Inflammatory macrophage (primary cell): Measurements from ENCODE around the gene MAP2K3.

Experiments
- DNase-seq, 2 donors: peaks; one replicate each; pipeline ENCODE4 v3.0.0-alpha.2; 2020 to 2022

The MAP2K3 gene

GRCh38 chr17:21352221-21352980 is 67.9 kb downstream of the MAP2K3 start:
- DNase-seq = no peak

DNA sequence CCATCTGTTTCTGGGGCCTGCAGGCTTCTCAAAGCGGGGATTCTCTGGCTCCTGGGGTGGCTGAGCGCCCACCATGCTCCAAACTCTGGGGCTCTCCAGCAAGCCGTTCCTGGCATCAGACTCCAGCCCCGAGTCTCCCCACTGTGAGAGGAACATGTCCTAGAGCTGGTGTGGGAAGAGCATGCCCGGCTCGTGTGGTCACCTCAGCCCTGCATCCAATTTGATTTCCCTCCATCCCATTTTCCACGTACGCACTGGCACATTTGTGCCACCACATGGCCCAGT is 68.4 kb downstream of the MAP2K3 start:
- no peak for DNase-seq

- peak; percentile 9 to 48 for DNase-seq
Measured at GRCh38 chr17:21353326-21354010, 69.0 kb downstream of the MAP2K3 start.

DNA sequence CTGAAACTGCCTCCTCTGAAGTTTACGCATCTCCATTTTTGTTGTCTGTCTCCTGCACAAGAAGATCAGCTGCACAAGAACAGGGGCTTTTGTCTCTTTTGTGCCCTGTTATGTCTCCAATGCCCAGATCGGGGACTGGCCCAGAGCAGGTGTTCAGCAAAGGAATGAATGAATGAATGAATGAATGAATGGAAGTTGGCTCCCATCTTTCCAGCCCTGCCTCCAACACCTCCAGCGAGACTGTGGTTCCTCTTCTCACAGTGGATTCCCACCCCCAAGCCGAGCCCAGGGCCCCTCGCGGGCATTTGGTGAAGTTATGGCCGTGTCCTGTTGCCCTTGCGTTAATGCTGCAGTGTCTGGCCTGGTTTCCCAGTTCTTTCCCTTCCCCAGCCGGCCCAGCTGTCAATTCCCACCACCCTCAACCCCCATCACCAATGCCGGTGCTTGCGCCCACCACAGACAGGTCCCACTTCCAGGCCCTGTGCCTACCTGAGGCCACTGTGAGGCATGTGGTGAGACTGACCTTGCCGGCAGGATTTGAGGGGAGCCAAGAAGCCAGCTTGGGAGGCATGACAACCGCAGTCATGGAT is 70.4 kb downstream of the MAP2K3 start:
- no peak for DNase-seq

GRCh38 chr17:21355586-21355985 is 71.1 kb downstream of the MAP2K3 start:
- DNase-seq = no peak

DNA sequence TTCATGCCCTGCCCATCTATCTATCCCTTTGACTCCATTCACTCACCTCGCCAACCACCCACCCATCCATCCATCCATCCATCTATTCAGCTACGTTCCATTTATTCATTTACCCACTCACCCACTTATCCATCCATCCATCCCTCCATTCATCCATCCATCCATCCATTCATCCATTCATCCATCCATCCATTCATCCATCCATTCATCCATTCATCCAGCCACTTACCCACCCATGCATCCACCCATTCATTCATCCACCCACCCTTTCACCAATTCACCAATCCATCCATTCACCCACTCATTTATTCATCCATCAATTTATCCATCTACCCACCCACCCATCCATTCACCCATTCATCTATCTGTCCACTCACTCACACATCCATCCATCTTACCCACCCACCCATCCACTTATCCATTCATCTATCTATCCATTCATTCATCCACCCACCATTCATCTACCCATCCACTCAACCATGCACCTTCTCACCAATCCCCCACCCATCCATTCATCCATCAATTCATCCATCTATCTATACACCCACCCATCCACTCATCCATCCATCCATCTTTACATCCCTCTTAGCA is 72.1 kb downstream of the MAP2K3 start:
- no peak for DNase-seq

DNA sequence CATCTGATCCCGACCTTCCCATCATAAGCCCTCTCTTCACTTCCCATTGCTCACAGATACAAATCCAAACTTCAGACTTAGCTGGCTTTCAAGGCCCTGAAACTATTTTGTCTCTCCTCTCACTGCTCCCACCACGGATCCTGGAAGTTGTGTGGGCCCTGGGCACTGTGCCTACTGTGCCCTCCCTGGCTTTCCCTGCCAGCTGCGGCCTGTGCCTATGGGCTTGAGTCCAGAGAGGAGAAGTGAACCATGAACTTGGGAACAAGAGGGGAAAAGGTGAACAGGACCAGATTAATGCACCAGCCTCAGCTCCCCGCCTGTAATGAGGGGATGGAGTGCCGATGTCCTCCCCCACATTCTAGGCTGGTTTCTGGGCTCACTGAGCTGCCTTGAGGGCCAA is 72.8 kb downstream of the MAP2K3 start:
- DNase-seq = no peak

DNA sequence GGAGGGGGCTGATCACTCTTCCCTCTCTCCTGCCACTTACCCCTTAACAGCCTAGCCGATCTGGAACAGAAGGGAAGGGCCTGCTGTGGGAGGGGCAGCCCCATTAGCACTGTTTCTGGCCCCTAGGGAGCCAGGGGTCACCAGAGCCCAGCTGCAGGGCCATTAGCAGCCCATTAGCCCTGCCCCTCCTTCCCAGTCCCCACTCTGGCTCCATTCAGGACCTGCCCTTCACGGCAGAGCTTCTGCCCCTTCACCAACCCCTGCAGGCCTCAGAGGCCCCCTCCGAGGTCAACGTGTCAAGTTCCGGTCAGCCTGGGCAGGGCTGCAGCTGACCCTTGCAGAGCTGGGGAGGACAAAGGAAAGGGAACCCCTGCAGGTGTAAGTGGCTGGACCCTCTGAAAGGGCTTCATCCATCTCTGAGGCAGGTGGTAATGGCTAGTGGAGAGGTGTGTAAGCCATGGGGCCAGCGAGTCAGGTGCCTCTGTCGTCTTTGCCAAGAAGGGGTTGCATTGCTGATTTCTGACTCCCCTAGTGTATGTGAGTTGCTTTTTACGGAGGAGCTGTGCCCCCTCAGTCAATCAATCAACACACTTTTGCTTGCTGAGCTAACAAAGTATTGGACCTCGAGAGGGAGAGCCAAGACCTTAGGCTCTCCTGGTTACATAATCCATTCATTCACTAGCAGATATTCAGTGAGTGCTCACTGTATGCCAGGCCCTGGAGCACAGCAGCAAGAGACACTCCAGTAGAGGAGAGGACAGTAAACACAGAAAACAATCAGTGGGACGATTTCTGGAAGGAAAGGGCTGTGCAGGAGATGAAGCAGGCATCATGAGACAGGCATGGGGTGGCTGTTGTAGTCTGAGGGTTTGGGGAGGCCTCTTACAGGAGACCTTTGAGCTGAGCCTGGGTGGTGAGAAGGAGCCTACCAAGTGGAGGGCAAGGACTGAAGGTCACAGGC is 73.5 kb downstream of the MAP2K3 start:
- DNase-seq = no peak

DNA sequence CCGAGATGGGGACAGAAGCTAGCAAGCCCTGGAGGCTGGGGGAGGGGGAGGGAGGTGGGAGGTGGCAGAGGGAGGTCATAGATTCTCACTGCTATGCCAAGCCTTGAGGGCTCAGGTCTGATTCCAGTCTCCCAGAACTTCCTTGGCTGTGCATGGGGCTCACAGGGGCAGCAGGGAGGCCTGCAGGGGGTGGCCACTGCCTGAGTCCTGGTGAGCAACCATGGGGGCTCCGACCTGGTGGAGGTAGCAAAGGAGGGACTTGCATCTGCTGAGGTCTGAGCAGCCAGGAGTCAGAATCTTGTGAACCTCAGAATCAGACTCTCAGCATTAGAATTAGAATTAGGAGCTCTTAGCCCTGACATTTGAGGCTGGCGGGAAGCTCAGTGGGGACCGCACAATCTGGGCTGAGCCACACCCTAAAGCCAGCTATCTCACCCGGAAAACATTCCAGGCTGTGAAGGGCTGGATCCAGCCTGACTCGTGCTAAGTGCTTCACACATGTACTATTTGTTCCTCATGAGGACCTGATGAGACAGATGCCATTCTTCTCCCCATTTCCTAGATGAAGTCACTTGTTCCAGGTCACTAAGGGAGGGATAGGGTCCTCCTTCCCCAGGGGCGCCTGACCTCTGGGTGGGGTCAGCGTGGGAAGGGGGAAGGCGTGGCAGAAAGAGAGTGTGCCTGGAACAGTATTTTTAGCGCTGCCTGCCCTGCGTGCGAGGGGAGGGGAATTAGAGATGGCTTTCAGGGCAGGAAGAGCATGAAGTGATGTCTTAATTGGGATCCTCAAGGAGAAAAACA is 74.4 kb downstream of the MAP2K3 start:
- no peak for DNase-seq

DNA sequence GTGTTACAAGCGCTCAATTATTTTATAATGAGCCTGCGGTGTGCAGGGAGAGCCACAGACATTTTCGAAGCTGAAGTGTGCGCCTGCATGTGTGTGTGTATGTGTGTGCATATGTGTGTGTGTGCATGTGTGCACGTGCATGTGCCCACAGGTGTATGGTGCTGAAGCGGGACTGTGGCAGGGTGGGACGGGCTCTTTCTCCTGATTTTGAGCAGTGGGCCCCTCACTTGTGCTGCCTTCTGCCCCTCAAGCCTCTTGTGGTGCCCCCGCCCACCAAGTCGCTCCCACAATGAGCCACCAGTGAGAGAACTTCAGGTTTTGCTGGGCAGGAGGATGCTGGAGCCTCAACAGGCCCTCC is 75.0 kb downstream of the MAP2K3 start:
- no peak for DNase-seq

- DNase-seq = no peak
Measured at GRCh38 chr17:21360048-21360447, 75.5 kb downstream of the MAP2K3 start.

GRCh38 chr17:21361020-21361809 is 76.7 kb downstream of the MAP2K3 start:
- no peak for DNase-seq

DNA sequence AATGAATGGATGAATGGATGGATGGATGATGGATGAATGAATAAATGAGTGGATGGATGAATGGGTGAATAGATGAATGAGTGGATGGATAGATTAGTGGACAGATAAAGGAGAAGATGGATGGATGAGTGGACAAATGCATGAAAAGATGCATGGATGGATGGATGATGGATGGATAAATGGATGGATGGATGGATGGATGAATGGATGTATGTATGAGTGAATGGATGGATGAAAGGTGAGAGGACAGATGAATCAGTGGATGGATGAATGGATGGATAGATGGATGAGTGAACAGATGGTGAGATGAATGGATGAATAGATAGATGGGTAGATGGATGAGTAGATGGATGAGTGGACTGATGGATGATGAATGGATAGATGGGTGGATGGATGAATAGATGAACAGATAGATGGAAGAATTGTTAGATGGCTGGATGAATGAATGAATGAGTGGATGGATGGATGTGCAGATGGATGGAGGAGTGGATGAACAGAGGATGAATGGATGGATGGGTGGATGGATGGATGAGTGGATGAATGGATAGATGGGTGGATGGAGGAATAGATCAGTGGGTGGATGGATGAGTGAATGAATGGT is 77.9 kb downstream of the MAP2K3 start:
- DNase-seq = no peak

GRCh38 chr17:21363776-21364642 is 79.5 kb downstream of the MAP2K3 start:
- no peak for DNase-seq
